Rectal smooth muscle tissue (tissue), 1 donor: ENCODE measurements around the gene SULF2.

ENCODE experiments used
- H3K27ac ChIP-seq: one replicate; pipeline ENCODE4 v1.7.0; 2013; ENCODE audit warnings: low read depth, low read length, inconsistent platforms
- H3K27me3 ChIP-seq: one replicate; pipeline ENCODE4 v1.7.0; 2013; ENCODE audit warnings: low read length; ENCODE audit not compliant: control insufficient read depth, insufficient read depth
- H3K36me3 ChIP-seq: one replicate; pipeline ENCODE4 v1.7.0; 2013; ENCODE audit warnings: low read length; ENCODE audit not compliant: control insufficient read depth, insufficient read depth
- H3K4me1 ChIP-seq: one replicate; pipeline ENCODE4 v1.7.0; 2013; ENCODE audit warnings: low read length; ENCODE audit not compliant: control insufficient read depth, insufficient read depth
- H3K4me3 ChIP-seq: one replicate; pipeline ENCODE4 v1.7.0; 2013; ENCODE audit warnings: low read length
- H3K9ac ChIP-seq: one replicate; pipeline ENCODE4 v1.7.0; 2013; ENCODE audit warnings: low read length

Gene SULF2

GRCh38 chr20:47652794-47653193 is 132.5 kb downstream of the SULF2 start:
- no peak overlapping the region for H3K4me3 ChIP-seq
- H3K9ac ChIP-seq, result no peak overlapping the region
- peaks cover 31% of the 10 kb centered on the region for H3K36me3 ChIP-seq
- H3K27ac ChIP-seq, result no peak overlapping the region
- no peaks in the 10 kb centered on the region for H3K4me1 ChIP-seq
- no peaks in the 10 kb centered on the region for H3K27me3 ChIP-seq

- Histone ChIP-seq H3K36me3 (peaks cover 31% of the 10 kb centered on the region), H3K27me3 (no peaks in the 10 kb centered on the region), H3K4me3 (no peak overlapping the region)
Measured at GRCh38 chr20:47652301-47652700, 133.0 kb downstream of the SULF2 start.

GRCh38 chr20:47648943-47649342 is 136.3 kb downstream of the SULF2 start:
- H3K4me3 ChIP-seq, result no peak overlapping the region
- no peaks in the 10 kb centered on the region for H3K27me3 ChIP-seq
- H3K27ac ChIP-seq, result no peak overlapping the region
- peaks cover 30% of the 10 kb centered on the region for H3K36me3 ChIP-seq
- H3K9ac ChIP-seq, result no peak overlapping the region
- H3K4me1 ChIP-seq, result no peaks in the 10 kb centered on the region

More at GRCh38 chr20:47652301-47652700, 133.0 kb downstream of the SULF2 start:
- H3K4me1 ChIP-seq, result no peaks in the 10 kb centered on the region
- no peak overlapping the region for H3K9ac ChIP-seq
- no peak overlapping the region for H3K27ac ChIP-seq

GRCh38 chr20:47647994-47648393 is 137.3 kb downstream of the SULF2 start:
- no peaks in the 10 kb centered on the region for H3K4me1 ChIP-seq
- no peaks in the 10 kb centered on the region for H3K27me3 ChIP-seq
- no peak overlapping the region for H3K9ac ChIP-seq
- no peak overlapping the region for H3K27ac ChIP-seq
- peaks cover 25% of the 10 kb centered on the region for H3K36me3 ChIP-seq
- H3K4me3 ChIP-seq, result no peak overlapping the region

- no peaks in the 10 kb centered on the region for H3K4me1 ChIP-seq
- H3K4me3 ChIP-seq, result no peak overlapping the region
- H3K36me3 ChIP-seq, result peaks cover 18% of the 10 kb centered on the region
- H3K9ac ChIP-seq, result no peak overlapping the region
- no peak overlapping the region for H3K27ac ChIP-seq
- H3K27me3 ChIP-seq, result no peaks in the 10 kb centered on the region
Measured at GRCh38 chr20:47645632-47646031, 139.6 kb downstream of the SULF2 start.

GRCh38 chr20:47642624-47643023 is 142.7 kb downstream of the SULF2 start:
- Histone ChIP-seq H3K4me3 (no peak overlapping the region), H3K4me1 (no peaks in the 10 kb centered on the region), H3K36me3 (peaks cover 22% of the 10 kb centered on the region), H3K27me3 (no peaks in the 10 kb centered on the region), H3K9ac (no peak overlapping the region), H3K27ac (no peak overlapping the region)

GRCh38 chr20:47642118-47642517 is 143.2 kb downstream of the SULF2 start:
- no peak overlapping the region for H3K4me3 ChIP-seq
- peaks cover 23% of the 10 kb centered on the region for H3K36me3 ChIP-seq
- no peak overlapping the region for H3K9ac ChIP-seq
- H3K27me3 ChIP-seq, result no peaks in the 10 kb centered on the region
- H3K4me1 ChIP-seq, result no peaks in the 10 kb centered on the region
- H3K27ac ChIP-seq, result no peak overlapping the region

GRCh38 chr20:47638851-47639250 is 146.4 kb downstream of the SULF2 start:
- Histone ChIP-seq H3K9ac (no peak overlapping the region), H3K36me3 (peaks cover 27% of the 10 kb centered on the region), H3K27me3 (no peaks in the 10 kb centered on the region), H3K4me1 (no peaks in the 10 kb centered on the region), H3K27ac (no peak overlapping the region), H3K4me3 (no peak overlapping the region)

GRCh38 chr20:47635256-47635655 is 150.0 kb downstream of the SULF2 start:
- H3K27me3 ChIP-seq, result no peaks in the 10 kb centered on the region
- peaks cover 16% of the 10 kb centered on the region for H3K36me3 ChIP-seq
- H3K9ac ChIP-seq, result no peak overlapping the region
- H3K4me1 ChIP-seq, result no peaks in the 10 kb centered on the region
- no peak overlapping the region for H3K4me3 ChIP-seq
- no peak overlapping the region for H3K27ac ChIP-seq

GRCh38 chr20:47631078-47631477 is 154.2 kb downstream of the SULF2 start:
- Histone ChIP-seq H3K27me3 (no peaks in the 10 kb centered on the region), H3K36me3 (peaks cover 6% of the 10 kb centered on the region), H3K9ac (no peak overlapping the region), H3K4me1 (no peaks in the 10 kb centered on the region), H3K27ac (no peak overlapping the region), H3K4me3 (no peak overlapping the region)

GRCh38 chr20:47629907-47630306 is 155.4 kb downstream of the SULF2 start:
- H3K36me3 ChIP-seq, result peaks cover 3% of the 10 kb centered on the region
- H3K4me1 ChIP-seq, result no peaks in the 10 kb centered on the region
- H3K27ac ChIP-seq, result no peak overlapping the region
- no peak overlapping the region for H3K4me3 ChIP-seq
- no peaks in the 10 kb centered on the region for H3K27me3 ChIP-seq
- H3K9ac ChIP-seq, result no peak overlapping the region

GRCh38 chr20:47627540-47627939 is 157.7 kb downstream of the SULF2 start:
- Histone ChIP-seq H3K9ac (no peak overlapping the region), H3K27me3 (no peaks in the 10 kb centered on the region), H3K36me3 (peaks cover 6% of the 10 kb centered on the region), H3K4me1 (no peaks in the 10 kb centered on the region), H3K4me3 (no peak overlapping the region), H3K27ac (no peak overlapping the region)

- Histone ChIP-seq H3K27me3 (no peaks in the 10 kb centered on the region), H3K4me1 (no peaks in the 10 kb centered on the region), H3K4me3 (no peak overlapping the region), H3K27ac (no peak overlapping the region), H3K36me3 (peaks cover 6% of the 10 kb centered on the region), H3K9ac (no peak overlapping the region)
Measured at GRCh38 chr20:47623206-47623605, 162.1 kb downstream of the SULF2 start.
